Esophagus (tissue), 2 donors: Measurements from ENCODE around the gene FOS. TPM values are rescaled to one million over a fixed set of nuclear protein-coding genes. Genes with fewer than 3 reads are reported as not detected.

Experiments used
- H3K27ac ChIP-seq, 2 donors: one replicate each; pipeline ENCODE4 v1.5.1; 2013; ENCODE audit warnings: low read depth in 2 of 2, mild to moderate bottlenecking in 2 of 2, inconsistent platforms in 1 of 2, low read length in 1 of 2, moderate library complexity in 1 of 2
- H3K27me3 ChIP-seq, 2 donors: one replicate each; pipeline ENCODE4 v1.6.1; 2013; ENCODE audit warnings: low read length in 2 of 2, control low read depth in 1 of 2, mild to moderate bottlenecking in 1 of 2; ENCODE audit not compliant: insufficient read depth in 2 of 2, control insufficient read depth in 1 of 2
- H3K36me3 ChIP-seq, 2 donors: one replicate each; pipeline ENCODE4 v1.6.1; 2013; ENCODE audit warnings: low read length in 1 of 2; ENCODE audit not compliant: control insufficient read depth in 2 of 2, insufficient read depth in 2 of 2
- H3K4me1 ChIP-seq, 2 donors: one replicate each; pipeline ENCODE4 v1.6.1; 2013; ENCODE audit warnings: low read length in 1 of 2; ENCODE audit not compliant: control insufficient read depth in 2 of 2, insufficient read depth in 2 of 2
- H3K4me3 ChIP-seq, 2 donors: one replicate each; pipeline ENCODE4 v1.5.1; 2013; ENCODE audit warnings: low read length in 2 of 2, mild to moderate bottlenecking in 2 of 2, low read depth in 1 of 2, moderate library complexity in 1 of 2
- H3K9me3 ChIP-seq, 2 donors: one replicate each; pipeline ENCODE4 v1.6.1; 2013; ENCODE audit warnings: mild to moderate bottlenecking in 2 of 2, low read depth in 1 of 2, low read length in 1 of 2, moderate library complexity in 1 of 2; ENCODE audit not compliant: control insufficient read depth in 2 of 2, insufficient read depth in 1 of 2
- WGBS, 2 donors: extraction: QIAGEN DNeasy Blood & Tissue Kit; methylation state at CpG; one replicate each; pipeline ENCODE4 v1.1.7; 2013; 5-methylcytosine and 5-hydroxymethylcytosine counted together
- polyA plus RNA-seq, 2 donors: library from polyadenylated mRNA; stranded (reverse); fragments of 200-250 nt; gene quantifications; one replicate each; pipeline ENCODE4 v1.2.3, GENCODE V29; 2013
- donor health status: healthy with polysubstance abuse.
- donor health status: Bipolar disorder and iron deficiency.

Gene FOS
- polyA plus RNA-seq, 2 donors, result 99.5 to 102 TPM

GRCh38 chr14:75322746-75323145, 44.1 kb downstream of the FOS start:
- WGBS, 2 donors, result 86 to 90% methylated on average over 1 of the region's 1 CpG
- H3K27me3 ChIP-seq, result no peaks in the 10 kb centered on the region

GRCh38 chr14:75323571-75323970, 44.9 kb downstream of the FOS start:
- no peak overlapping the region for H3K4me3 ChIP-seq
- no peak overlapping the region for H3K27ac ChIP-seq
- WGBS, 2 donors, result 62% methylated on average over 6 of the region's 6 CpGs
- H3K9me3 ChIP-seq, result peaks cover 0 to 2% of the 10 kb centered on the region in 2 donors
- no peaks in the 10 kb centered on the region for H3K4me1 ChIP-seq
- no peaks in the 10 kb centered on the region for H3K36me3 ChIP-seq
- no peaks in the 10 kb centered on the region for H3K27me3 ChIP-seq

More at GRCh38 chr14:75322746-75323145, 44.1 kb downstream of the FOS start:
- Histone ChIP-seq H3K9me3 (peaks cover 0 to 2% of the 10 kb centered on the region in 2 donors), H3K27ac (no peak overlapping the region), H3K36me3 (no peaks in the 10 kb centered on the region), H3K4me1 (no peaks in the 10 kb centered on the region), H3K4me3 (no peak overlapping the region)

- H3K4me1 ChIP-seq, result no peaks in the 10 kb centered on the region
- no peaks in the 10 kb centered on the region for H3K27me3 ChIP-seq
- H3K27ac ChIP-seq, result no peak overlapping the region
- WGBS, 2 donors, result 60 to 74% methylated on average over 5 of the region's 5 CpGs
- no peak overlapping the region for H3K4me3 ChIP-seq
- no peaks in the 10 kb centered on the region for H3K36me3 ChIP-seq
- H3K9me3 ChIP-seq, result no peaks in the 10 kb centered on the region
These were observed 50.0 kb downstream of the FOS start for GRCh38 chr14:75328558-75329155.

- H3K4me1 ChIP-seq, result no peaks in the 10 kb centered on the region
- no peak overlapping the region for H3K27ac ChIP-seq
- H3K27me3 ChIP-seq, result no peaks in the 10 kb centered on the region
- no peaks in the 10 kb centered on the region for H3K9me3 ChIP-seq
- no peaks in the 10 kb centered on the region for H3K36me3 ChIP-seq
- H3K4me3 ChIP-seq, result no peak overlapping the region
These were observed 50.7 kb downstream of the FOS start for GRCh38 chr14:75329369-75329768.

GRCh38 chr14:75331471-75331870, 52.8 kb downstream of the FOS start:
- H3K4me1 ChIP-seq, result no peaks in the 10 kb centered on the region
- H3K9me3 ChIP-seq, result no peaks in the 10 kb centered on the region
- no peaks in the 10 kb centered on the region for H3K36me3 ChIP-seq
- H3K27me3 ChIP-seq, result no peaks in the 10 kb centered on the region
- H3K27ac ChIP-seq, result no peak overlapping the region
- 86 to 92% methylated on average over 1 of the region's 1 CpG for WGBS, 2 donors
- H3K4me3 ChIP-seq, result no peak overlapping the region

Other genes starting within 250 kb of the FOS start
- 1 to 10 TPM; 8.0 to 9.0 TPM for gene MLH3, start 227.4 kb upstream of the FOS start, polyA plus RNA-seq
- gene ACYP1, start 214.8 kb upstream of the FOS start, polyA plus RNA-seq, result 10 to 100 TPM; 12.0 to 24.1 TPM
- gene ZC2HC1C, start 209.2 kb upstream of the FOS start, polyA plus RNA-seq, result 1 to 10 TPM in 1 of 2 donors, under 1 TPM in 1; 0.88 to 3.3 TPM
- 10 to 100 TPM; 18.6 to 27.8 TPM for gene NEK9, start 151.8 kb upstream of the FOS start, polyA plus RNA-seq
- 100 to 1,000 TPM in 1 of 2 donors, 10 to 100 TPM in 1; 74.8 to 225 TPM for gene TMED10, start 102.2 kb upstream of the FOS start, polyA plus RNA-seq
- 10 to 100 TPM; 13.4 to 18.4 TPM for gene JDP2, start 149.2 kb downstream of the FOS start, polyA plus RNA-seq
- gene BATF, start 243.6 kb downstream of the FOS start, polyA plus RNA-seq, result 1 to 10 TPM; 1.8 to 2.0 TPM